Right lobe of liver (tissue), 6 donors: ENCODE results near the gene TSNAXIP1. TPM values are rescaled to one million over a fixed set of nuclear protein-coding genes. Genes with fewer than 3 reads are reported as not detected.
"Not testable (repeated sequence)": the region's sequence is repeated elsewhere in the genome, so short reads cannot be mapped to it uniquely, and the experiment has no call there.

Source experiments
- ATAC-seq, 4 donors: fragments of 200-7000 bp; cut with Tn5 transposase; one replicate each; pipeline ENCODE4 v1.9.1; 2020; ENCODE audit warnings: mild to moderate bottlenecking in 4 of 4, moderate library complexity in 4 of 4
- DNase-seq, 3 donors: peaks; one replicate each; pipeline ENCODE4 v3.0.0-alpha.2; 2020
- H3K27ac ChIP-seq, 3 donors: fragments of 200-600 bp; one replicate each; pipeline ENCODE4 v1.8.0; 2022
- H3K27me3 ChIP-seq, 2 donors: fragments of 200-600 bp; one replicate each; pipeline ENCODE4 v1.8.0; 2022
- H3K36me3 ChIP-seq, 4 donors: fragments of 200-600 bp; sonication (generic) in 1 of 4; one replicate each; pipeline versions ENCODE4 v1.5.1 to v1.8.0; 2017 to 2022; ENCODE audit warnings: control low read depth in 1 of 4
- H3K4me1 ChIP-seq, 4 donors: fragments of 200-600 bp; sonication (generic) in 1 of 4; one replicate each; pipeline versions ENCODE4 v1.5.1 to v1.8.0; 2017 to 2022; ENCODE audit warnings: control low read depth in 1 of 4
- H3K4me3 ChIP-seq, 3 donors: fragments of 200-600 bp; one replicate each; pipeline ENCODE4 v1.8.0; 2022
- H3K9me3 ChIP-seq, 4 donors: fragments of 200-600 bp; sonication (generic) in 1 of 4; one replicate each; pipeline versions ENCODE4 v1.5.1 to v1.8.0; 2017 to 2022; ENCODE audit warnings: control low read depth in 1 of 4
- CTCF ChIP-seq, 4 donors: fragments of 200-600 bp in 3 of 4; fragments of 450-650 bp in 1 of 4; IDR thresholded peaks; one replicate each; pipeline versions ENCODE4 v1.5.1 to v1.8.0; 2016 to 2022; ENCODE audit warnings: antibody characterized with exemption in 4 of 4, mild to moderate bottlenecking in 2 of 4
- POLR2A ChIP-seq: fragments of 450-650 bp; IDR thresholded peaks from one replicate; pipeline ENCODE4 v1.6.1; 2017; ENCODE audit warnings: antibody characterized with exemption, mild to moderate bottlenecking
- WGBS: methylation state at CpG from one replicate; pipeline ENCODE4 v1.1.6; 2018; ENCODE audit warnings: low coverage, low lambda C conversion rate; ENCODE audit not compliant: insufficient coverage; ENCODE audit errors: missing lambda C conversion rate; 5-methylcytosine and 5-hydroxymethylcytosine counted together
- intact Hi-C, 2 donors: fragments of 100-400 bp; cut with DNase I; formaldehyde crosslinking; loops; one replicate each; pipeline versions ENCODE4 v1.11.2 to v1.14.1; 2022
- total RNA-seq, 6 experiments: library from RNA; depleted of rRNA in 2 of 6; stranded (reverse); fragments of >200 nt in 2 of 6; fragmentation: NEBNext Ultra II Directional in 3 of 6; extraction: Animal tissue kit (Norgen Biotek cat#: 25700) in 3 of 6; gene quantifications; one replicate each; pipeline versions ENCODE4 v1.1.0 to v1.2.4, GENCODE V29; 2016 to 2023
- donor health status: DM: no; HTN: yes; CAD: no.
- donor health status: DM: no; HTN: no; CAD: no.
- donor health status: DM: no; HTN: no; CAD: no.
- donor health status: DM: no; HTN: yes; CAD: no.
- donor health status: DM: no; HTN: yes; CAD: no.

TSNAXIP1 gene
- total RNA-seq, 6 experiments from 2014 or later = 0.42 to 1.2 (median 0.99) TPM

GRCh38 chr16:67860589-67861398 is 54.1 kb downstream of the TSNAXIP1 start:
- TF ChIP-seq POLR2A (no peak), CTCF (IDR thresholded peaks at IDR 0.05) (no peak)
- Histone ChIP-seq H3K27me3 (no peaks in the 10 kb centered on the region), H3K27ac (no peak overlapping the region), H3K4me3 (no peak overlapping the region), H3K9me3 (no peaks in the 10 kb centered on the region), H3K4me1 (peaks cover 0 to 24% (median 17%) of the 10 kb centered on the region in 4 donors), H3K36me3 (peaks cover 0 to 8% (median 0%) of the 10 kb centered on the region in 4 donors)
- intact Hi-C loops = no loop called here
- 89% methylated on average over 6 of the region's 8 CpGs for WGBS
- DNase-seq (no peak), ATAC-seq (no peak)

GRCh38 chr16:67861877-67862276 is 55.2 kb downstream of the TSNAXIP1 start:
- no peak for ATAC-seq
- H3K27ac ChIP-seq = no peak overlapping the region
- peaks cover 0 to 16% (median 0%) of the 10 kb centered on the region in 4 donors for H3K36me3 ChIP-seq
- 87% methylated on average over 5 of the region's 6 CpGs for WGBS
- TF ChIP-seq POLR2A (no peak), CTCF (IDR thresholded peaks at IDR 0.05) (no peak)
- H3K4me3 ChIP-seq = no peak overlapping the region
- intact Hi-C loops = no loop called here
- no peaks in the 10 kb centered on the region for H3K9me3 ChIP-seq
- H3K27me3 ChIP-seq = no peaks in the 10 kb centered on the region
- H3K4me1 ChIP-seq = peaks cover 0 to 20% (median 13%) of the 10 kb centered on the region in 4 donors
- DNase-seq = no peak

- ATAC-seq (no peak), DNase-seq (no peak)
- intact Hi-C loops = no loop called here
- H3K27me3 ChIP-seq = no peaks in the 10 kb centered on the region
- peaks cover 0 to 10% (median 5%) of the 10 kb centered on the region in 4 donors for H3K4me1 ChIP-seq
- H3K4me3 ChIP-seq = no peak overlapping the region
- H3K9me3 ChIP-seq = no peaks in the 10 kb centered on the region
- peaks cover 0 to 25% (median 0%) of the 10 kb centered on the region in 4 donors for H3K36me3 ChIP-seq
- TF ChIP-seq CTCF (IDR thresholded peaks at IDR 0.05) (no peak), POLR2A (no peak)
- no peak overlapping the region for H3K27ac ChIP-seq
- 67% methylated on average over 9 of the region's 11 CpGs for WGBS
These were observed 56.2 kb downstream of the TSNAXIP1 start for GRCh38 chr16:67862623-67863583.

GRCh38 chr16:67864044-67864443 is 57.4 kb downstream of the TSNAXIP1 start:
- intact Hi-C loops, H3K27me3 ChIP-seq, H3K4me3 ChIP-seq, H3K27ac ChIP-seq, ATAC-seq, H3K4me1 ChIP-seq, H3K9me3 ChIP-seq, DNase-seq: not testable (repeated sequence)
- 97% methylated on average over 6 of the region's 6 CpGs for WGBS
- peaks cover 0 to 36% (median 5%) of the 10 kb centered on the region in 4 donors for H3K36me3 ChIP-seq
